Measurements from ENCODE around the gene OR10AD1.

OR10AD1 gene

GRCh38 chr12:48179466-48179865 lies 23.6 kb downstream of the OR10AD1 start:
- H4K20me1 ChIP-seq (ENCODE audit: control insufficient read depth, insufficient read depth, low read depth, low read length), result no peaks in the 10 kb centered on the region
- TF ChIP-seq EZH2phosphoT487 (IDR thresholded peaks at IDR 0.05; ENCODE audit: borderline replicate concordance, low read length) (no peak; the same call in 1 of the 2 replicates), CTCF (IDR thresholded peaks at IDR 0.05; ENCODE audit: low read depth, low read length, poor library complexity, severe bottlenecking) (no peak)
- H3K9me3 ChIP-seq (ENCODE audit: control insufficient read depth, insufficient read depth, low read length), result no peaks in the 10 kb centered on the region
- H3K4me3 ChIP-seq (ENCODE audit: low read length), result no peak overlapping the region
- H3K36me3 ChIP-seq (ENCODE audit: control insufficient read depth, low read length), result no peaks in the 10 kb centered on the region
- H3K79me2 ChIP-seq (ENCODE audit: control insufficient read depth, low read length), result no peaks in the 10 kb centered on the region
- no peak overlapping the region for H3K27ac ChIP-seq (ENCODE audit: low read depth, low read length)
- H3K27me3 ChIP-seq (ENCODE audit: control insufficient read depth, low read length), result peaks cover 61% of the 10 kb centered on the region
- no peaks in the 10 kb centered on the region for H3K9me2 ChIP-seq (replicated peaks; ENCODE audit: control insufficient read depth, low read length)
- H3F3A ChIP-seq (ENCODE audit: control insufficient read depth, insufficient read depth), result no peaks in the 10 kb centered on the region
- H3K4me1 ChIP-seq (ENCODE audit: control insufficient read depth, low read length), result peaks cover 9% of the 10 kb centered on the region
- H3K4me2 ChIP-seq (ENCODE audit: low read length), result no peak overlapping the region

- no peaks in the 10 kb centered on the region for H3K9me2 ChIP-seq (replicated peaks; ENCODE audit: control insufficient read depth, low read length)
- H3K4me2 ChIP-seq (ENCODE audit: low read length), result no peak overlapping the region
- no peaks in the 10 kb centered on the region for H3K36me3 ChIP-seq (ENCODE audit: control insufficient read depth, low read length)
- no peaks in the 10 kb centered on the region for H3F3A ChIP-seq (ENCODE audit: control insufficient read depth, insufficient read depth)
- peaks cover 9% of the 10 kb centered on the region for H3K4me1 ChIP-seq (ENCODE audit: control insufficient read depth, low read length)
- H3K4me3 ChIP-seq (ENCODE audit: low read length), result no peak overlapping the region
- no peak overlapping the region for H3K27ac ChIP-seq (ENCODE audit: low read depth, low read length)
- H4K20me1 ChIP-seq (ENCODE audit: control insufficient read depth, insufficient read depth, low read depth, low read length), result no peaks in the 10 kb centered on the region
- peaks cover 61% of the 10 kb centered on the region for H3K27me3 ChIP-seq (ENCODE audit: control insufficient read depth, low read length)
- TF ChIP-seq CTCF (IDR thresholded peaks at IDR 0.05; ENCODE audit: low read depth, low read length, poor library complexity, severe bottlenecking), result no peak
- no peak for TF ChIP-seq EZH2phosphoT487 (IDR thresholded peaks at IDR 0.05; ENCODE audit: borderline replicate concordance, low read length)
- H3K79me2 ChIP-seq (ENCODE audit: control insufficient read depth, low read length), result no peaks in the 10 kb centered on the region
- no peaks in the 10 kb centered on the region for H3K9me3 ChIP-seq (ENCODE audit: control insufficient read depth, insufficient read depth, low read length)
Observed at GRCh38 chr12:48177982-48178381, 25.1 kb downstream of the OR10AD1 start.

GRCh38 chr12:48176417-48176751 lies 26.7 kb downstream of the OR10AD1 start:
- no peaks in the 10 kb centered on the region for H3K4me1 ChIP-seq (ENCODE audit: control insufficient read depth, low read length)
- peaks cover 50% of the 10 kb centered on the region for H3K27me3 ChIP-seq (ENCODE audit: control insufficient read depth, low read length)
- no peaks in the 10 kb centered on the region for H3K9me2 ChIP-seq (replicated peaks; ENCODE audit: control insufficient read depth, low read length)
- H3K4me2 ChIP-seq (ENCODE audit: low read length), result no peak overlapping the region
- H3K27ac ChIP-seq (ENCODE audit: low read depth, low read length), result no peak overlapping the region
- H3K36me3 ChIP-seq (ENCODE audit: control insufficient read depth, low read length), result no peaks in the 10 kb centered on the region
- no peaks in the 10 kb centered on the region for H3K79me2 ChIP-seq (ENCODE audit: control insufficient read depth, low read length)
- no peaks in the 10 kb centered on the region for H4K20me1 ChIP-seq (ENCODE audit: control insufficient read depth, insufficient read depth, low read depth, low read length)
- no peaks in the 10 kb centered on the region for H3F3A ChIP-seq (ENCODE audit: control insufficient read depth, insufficient read depth)
- no peaks in the 10 kb centered on the region for H3K9me3 ChIP-seq (ENCODE audit: control insufficient read depth, insufficient read depth, low read length)
- no peak overlapping the region for H3K4me3 ChIP-seq (ENCODE audit: low read length)
- no peak for TF ChIP-seq EZH2phosphoT487 (IDR thresholded peaks at IDR 0.05; ENCODE audit: borderline replicate concordance, low read length)
- TF ChIP-seq CTCF (IDR thresholded peaks at IDR 0.05; ENCODE audit: low read depth, low read length, poor library complexity, severe bottlenecking), result no peak
